Thyroid gland (tissue), 4 donors: ENCODE results near the gene KLF13.

ENCODE experiments used
- CTCF ChIP-seq, 6 experiments: fragments of 200-600 bp in 3 of 6; fragments of 450-650 bp in 3 of 6; sonication (generic) in 3 of 6; IDR thresholded peaks; one replicate each; pipeline ENCODE4 v1.5.1; 2016 to 2019; ENCODE audit warnings: antibody characterized with exemption in 6 of 6, mild to moderate bottlenecking in 2 of 6, inconsistent platforms in 1 of 6, moderate library complexity in 1 of 6
- POLR2A ChIP-seq, 2 donors: fragments of 450-650 bp; IDR thresholded peaks; one replicate each; pipeline ENCODE4 v1.6.1; 2017; ENCODE audit warnings: antibody characterized with exemption in 2 of 2, mild to moderate bottlenecking in 2 of 2, moderate library complexity in 1 of 2

- TF ChIP-seq CTCF (IDR thresholded peaks at IDR 0.05) (peak in 1 of 6 experiments; percentile 15), POLR2A (IDR thresholded peaks at IDR 0.05) (peak; percentile 85 to 87)
These were observed at the start of gene KLF13 for GRCh38 chr15:31326156-31326874.
